Stimulated activated naive CD4-positive, alpha-beta T cell (primary cell): ENCODE results near the gene FGF21.
A peak's percentile ranks its signal among the peaks of the same experiment; 100 is the strongest.
"Not testable (repeated sequence)": the region's sequence is repeated elsewhere in the genome, so short reads cannot be mapped to it uniquely, and the experiment has no call there.

ENCODE experiments used
- DNase-seq, 6 experiments: peaks; one replicate each; lab custom pipeline; 2025; lab: John Stamatoyannopoulos, UW

The FGF21 gene, protein sequence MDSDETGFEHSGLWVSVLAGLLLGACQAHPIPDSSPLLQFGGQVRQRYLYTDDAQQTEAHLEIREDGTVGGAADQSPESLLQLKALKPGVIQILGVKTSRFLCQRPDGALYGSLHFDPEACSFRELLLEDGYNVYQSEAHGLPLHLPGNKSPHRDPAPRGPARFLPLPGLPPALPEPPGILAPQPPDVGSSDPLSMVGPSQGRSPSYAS

DNA sequence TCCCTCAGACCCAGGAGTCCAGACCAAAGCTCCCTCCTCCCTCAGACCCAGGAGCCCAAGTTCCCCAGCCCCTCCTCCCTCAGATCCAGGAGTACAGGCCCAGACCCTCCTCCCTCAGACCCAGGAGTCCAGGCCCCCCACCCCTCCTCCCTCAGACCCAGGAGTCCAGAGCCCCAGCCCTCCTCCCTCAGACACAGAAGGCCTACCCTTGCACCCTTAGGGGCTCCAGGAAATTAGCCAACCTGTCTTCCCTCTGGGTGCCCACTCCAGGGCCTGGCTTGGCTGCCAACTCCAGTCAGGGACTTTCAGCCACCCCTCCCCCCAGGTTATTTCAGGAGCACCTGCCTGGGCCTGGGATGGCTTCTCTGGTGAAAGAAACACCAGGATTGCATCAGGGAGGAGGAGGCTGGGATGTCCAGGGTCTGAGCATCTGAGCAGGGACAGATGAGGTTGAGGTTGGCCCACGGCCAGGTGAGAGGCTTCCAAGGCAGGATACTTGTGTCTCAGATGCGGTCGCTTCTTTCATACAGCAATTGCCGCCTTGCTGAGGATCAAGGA lies at the start of gene FGF21:
TSS of gene FGF21 (plus strand) at position 441 of the 558 bp plus-strand sequence. CDS start 713 bp downstream, outside the sequence.
- DNase-seq = no peak

DNA sequence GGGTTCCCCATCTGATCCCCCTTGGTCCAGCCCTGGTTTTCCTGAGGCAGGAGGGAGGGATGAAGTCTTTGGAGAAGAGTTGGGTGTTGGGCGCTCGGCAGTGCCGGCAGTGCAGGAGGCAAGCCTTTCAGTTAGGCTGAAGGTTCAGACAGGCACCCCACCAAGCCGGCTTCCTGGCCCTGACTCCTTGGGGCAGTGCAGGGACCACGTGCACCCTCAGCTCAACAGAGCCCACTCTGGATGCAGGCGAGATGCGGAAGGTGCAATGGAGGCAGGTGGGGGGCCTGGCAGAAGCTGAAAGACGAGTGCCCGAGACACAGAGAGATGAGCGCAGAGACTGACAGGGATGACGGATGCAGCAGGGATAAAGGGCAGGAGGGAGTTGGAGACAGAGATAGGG lies 46.9 kb upstream of the FGF21 start:
- DNase-seq = no peak

DNA sequence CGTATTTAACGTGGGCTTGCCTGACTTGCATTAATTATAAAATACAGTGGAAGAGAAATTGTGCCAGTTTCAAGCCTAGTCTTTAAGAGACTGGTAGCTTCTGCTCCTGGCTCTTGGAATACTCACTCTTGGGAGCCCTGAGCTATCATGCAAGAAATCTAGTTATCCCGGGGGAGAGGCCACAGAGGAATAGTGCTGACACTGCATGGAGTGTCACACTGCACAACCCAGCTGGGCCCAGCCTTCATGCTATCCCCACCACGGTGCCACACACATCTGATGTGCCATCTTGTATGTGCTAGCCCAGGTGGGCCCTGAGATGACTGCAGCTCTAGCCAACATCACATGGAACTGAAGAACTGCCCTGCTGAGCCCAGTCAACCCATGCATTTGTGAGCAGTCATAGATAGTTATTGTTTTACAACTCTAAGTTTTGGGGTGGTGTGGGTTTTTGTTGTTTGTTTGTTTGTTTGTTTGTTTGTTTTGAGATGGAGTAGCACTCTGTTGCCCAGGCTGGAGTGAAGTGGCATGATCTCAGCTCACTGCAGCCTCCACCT lies 44.1 kb upstream of the FGF21 start:
- DNase-seq = no peak

DNA sequence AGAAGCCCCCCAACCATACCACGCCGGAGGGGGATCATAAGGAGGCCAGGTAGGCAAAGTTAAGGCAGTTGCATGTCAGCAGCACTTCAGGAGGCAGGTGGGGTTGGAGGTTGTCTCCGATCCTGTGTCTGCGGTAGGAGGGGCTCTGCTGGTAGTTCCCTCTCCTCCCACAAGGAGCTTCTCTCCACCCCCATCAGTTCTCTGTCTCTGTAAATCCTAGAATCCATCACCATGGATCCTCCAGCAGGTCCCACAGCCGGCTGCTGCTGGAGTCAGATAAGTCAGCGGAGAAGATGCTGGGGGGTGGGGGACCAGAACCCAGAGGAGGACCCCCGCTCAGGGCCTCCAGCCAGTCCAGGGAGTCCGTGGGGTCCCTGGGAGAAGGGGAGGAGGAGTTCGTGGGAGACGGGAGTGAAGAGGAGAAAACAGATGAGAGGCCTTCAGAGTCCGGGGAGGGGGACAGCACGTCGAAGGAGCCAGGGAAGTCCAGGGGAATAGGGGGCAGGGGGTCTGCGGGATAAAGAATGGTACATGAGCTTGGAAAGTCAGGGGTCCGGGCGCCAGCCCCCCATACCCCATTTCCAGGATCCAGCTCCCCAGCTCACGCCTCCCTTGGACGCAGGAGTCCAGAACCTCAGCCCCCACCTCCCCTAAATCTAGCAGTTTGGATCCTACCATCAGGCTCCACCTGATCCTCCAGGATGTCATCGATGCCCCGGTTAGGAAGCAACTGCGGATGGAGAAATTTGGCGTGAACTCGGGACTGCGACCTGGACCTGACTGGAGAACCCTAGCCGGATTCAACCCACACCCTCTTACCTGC lies 42.1 kb upstream of the FGF21 start:
- DNase-seq = no peak

DNA sequence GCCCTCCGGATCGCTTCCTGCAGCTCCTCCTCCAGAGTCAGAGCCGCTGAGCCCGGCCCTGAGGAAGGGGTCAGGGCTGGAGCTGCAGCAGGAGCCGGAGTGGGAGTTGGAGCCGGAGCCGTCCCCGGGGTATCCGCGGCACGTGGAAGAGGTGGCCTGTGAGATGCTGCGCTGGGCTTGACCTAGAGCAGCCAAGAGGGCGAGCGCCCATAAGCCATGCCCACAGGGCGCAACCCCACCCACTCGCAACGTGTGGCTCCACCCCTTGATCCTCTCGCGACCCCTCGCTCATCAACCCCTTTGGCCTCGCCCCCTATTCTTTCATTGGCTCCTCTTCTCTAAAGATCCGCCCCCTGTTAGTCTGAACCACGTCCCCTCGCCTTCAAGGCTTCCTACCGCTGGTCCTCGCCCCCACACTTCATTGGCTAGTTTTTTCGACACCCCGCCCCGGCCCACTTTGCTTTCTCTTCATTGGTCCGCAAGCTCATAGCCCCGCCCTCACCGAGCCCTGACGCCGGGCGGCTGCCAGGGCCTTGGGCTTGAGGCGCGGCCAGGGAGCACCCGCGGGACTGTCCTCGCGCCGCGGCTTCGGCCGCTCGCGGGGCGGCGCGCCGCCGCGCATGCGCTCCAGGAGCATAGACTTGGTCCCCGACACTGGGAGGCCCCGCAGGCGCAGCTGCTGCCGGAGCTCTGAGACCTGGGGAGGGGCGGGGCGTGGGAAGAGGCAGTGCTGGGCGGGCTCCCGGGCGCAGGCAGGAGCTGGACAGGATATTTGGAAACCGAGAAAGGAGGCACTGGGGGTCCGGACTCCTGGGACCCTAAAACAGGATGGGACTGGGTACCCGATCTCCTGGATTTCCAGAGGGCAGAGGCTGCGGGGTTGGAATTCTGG lies 41.2 kb upstream of the FGF21 start:
- peak; percentile 92 to 97 (median 95) for DNase-seq

DNA sequence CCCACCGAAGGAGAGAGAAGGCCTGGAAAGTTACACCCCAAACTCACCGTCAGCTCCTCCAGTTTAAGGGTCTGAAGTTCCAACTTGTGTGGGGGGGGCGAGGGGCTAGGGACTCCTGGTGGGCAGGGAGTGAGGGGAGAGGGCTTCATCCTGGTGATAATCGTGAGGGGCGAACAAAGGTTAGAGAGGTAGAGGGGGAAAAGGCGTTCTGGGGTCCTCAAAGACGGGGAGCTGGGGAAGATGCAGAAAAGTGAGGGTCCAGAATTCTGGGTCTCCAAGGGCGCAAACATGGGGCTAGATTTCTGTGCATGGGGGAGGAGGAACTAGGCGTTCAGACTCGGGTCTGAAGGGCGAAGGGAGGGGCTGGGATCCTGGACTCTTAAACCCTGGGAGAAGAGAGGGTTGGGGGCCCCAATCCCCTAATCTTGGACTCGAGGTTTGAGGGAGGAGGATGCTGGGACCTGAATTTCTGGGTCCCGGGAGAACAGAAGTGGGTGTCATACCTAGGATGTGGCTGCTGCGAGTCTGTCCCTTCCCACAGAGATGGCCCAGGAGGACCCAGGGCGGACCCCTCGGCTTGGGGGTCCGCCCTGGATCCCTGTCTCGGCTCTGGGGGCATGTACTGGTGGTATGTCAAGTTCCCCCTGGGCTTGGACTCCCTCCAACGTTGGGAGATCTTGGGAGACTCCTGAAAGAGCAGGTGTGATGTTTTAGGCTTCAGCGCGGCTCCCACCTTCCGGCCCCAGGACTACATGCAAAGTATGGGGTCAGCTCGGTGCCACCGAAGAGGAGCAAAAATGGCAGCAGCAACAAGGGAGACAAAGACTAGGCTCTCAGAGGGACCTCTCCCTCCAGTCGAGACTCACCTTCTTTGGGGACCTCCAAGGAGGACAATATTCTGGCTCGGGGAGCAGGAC lies 40.3 kb upstream of the FGF21 start:
- no peak for DNase-seq

DNA sequence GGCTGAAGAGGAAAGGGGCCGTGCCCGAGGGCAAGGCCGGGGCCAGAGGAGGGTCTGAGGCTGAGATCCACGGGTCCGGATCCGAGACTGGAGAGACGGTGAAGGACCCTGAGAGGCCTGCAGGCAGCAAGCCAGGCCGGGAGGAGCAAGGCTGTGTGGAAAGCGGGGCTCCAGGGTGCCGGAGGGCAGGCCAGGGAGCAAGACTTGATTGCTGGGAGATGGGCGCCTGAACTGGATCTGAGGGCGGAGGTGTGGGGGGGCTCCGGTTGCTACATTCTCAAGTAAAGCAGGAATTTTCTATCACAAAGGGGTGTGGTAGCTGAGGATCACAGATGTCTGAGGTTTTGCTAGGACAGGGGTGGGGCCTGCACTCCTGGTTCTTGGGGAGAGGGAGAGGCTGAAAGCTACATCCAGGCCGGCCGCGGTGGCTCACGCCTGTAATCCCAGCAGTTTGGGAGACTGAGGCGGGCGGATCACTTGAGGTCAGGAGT lies 39.6 kb upstream of the FGF21 start:
- DNase-seq = no peak

DNA sequence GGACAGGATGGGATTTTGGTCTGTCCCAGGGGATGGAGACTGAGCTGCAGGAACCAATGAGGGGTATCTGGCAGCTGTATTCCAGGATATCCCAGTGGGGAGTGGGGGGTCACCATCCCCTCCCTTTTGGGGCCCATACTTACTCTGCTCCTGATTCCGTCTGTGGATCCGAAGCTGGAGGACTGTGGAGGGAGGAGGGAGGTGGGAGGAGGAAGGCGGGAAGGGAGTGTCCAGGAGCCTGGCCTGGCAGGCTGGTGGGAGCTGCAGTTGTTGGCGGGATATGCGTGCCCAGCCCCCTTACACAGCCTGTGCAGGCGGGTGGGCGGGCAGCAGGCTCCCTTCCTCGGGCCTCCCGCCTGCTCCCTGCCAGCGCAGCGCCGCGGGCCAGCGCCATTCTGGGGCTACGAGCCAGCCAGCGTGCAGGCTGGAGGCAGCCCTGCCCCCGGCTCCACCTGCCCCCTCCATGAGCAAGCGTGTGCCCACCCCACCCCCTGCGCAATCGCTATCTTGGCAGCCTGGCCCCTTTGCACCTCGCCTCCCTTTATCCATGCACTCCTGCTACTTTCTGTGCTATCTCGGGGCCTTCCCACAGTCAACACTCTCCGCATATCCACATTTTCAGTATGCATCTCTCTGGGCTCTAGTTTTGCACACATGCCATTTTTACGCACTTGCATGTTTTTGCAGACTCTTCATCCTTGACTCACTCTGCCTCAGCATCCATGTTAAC lies 38.6 kb upstream of the FGF21 start:
- DNase-seq = no peak

DNA sequence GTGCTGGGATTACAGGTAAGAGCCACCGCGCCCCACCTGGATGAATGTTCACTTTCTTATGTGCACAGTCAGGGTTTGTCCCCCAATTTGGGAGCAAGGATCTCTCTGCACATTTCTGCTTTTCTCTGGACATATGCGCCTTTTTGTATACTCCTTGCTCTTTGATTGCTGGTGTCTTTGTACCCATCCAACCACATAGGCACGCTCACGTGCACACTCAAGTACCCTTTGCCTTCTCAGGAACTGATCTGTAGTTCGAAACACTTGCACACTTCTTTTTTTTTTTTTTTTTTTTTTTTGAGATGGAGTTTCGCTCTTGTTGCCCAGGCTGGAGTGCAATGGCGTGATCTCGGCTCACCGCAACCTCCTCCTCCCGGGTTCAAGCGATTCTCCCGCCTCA lies 37.2 kb upstream of the FGF21 start:
- DNase-seq = not testable (repeated sequence)

DNA sequence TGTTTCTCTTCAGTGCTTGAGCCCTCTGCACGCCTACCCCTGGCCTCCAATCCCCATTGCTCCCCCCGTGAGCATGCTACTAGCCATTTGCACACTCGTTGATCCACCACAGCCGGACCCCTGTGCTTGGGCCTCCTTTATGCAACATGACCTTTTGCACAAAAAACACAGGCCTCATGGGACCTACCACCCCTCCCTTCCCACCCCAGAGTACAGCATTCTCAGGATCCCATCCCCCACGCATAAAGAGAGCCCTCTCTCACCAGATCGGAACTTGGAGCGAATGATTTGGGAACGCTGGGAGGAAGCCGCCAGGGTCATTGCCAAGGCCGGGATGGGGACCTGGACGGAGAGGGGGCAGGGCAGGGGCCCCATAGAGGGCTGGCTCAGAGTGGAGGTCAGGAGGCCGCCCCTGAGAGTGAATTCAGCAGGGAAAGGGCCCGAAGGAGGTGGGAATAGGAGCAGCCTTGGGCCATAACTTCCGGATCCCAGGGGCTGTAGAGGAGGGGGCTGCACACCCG lies 36.6 kb upstream of the FGF21 start:
- DNase-seq = no peak

DNA sequence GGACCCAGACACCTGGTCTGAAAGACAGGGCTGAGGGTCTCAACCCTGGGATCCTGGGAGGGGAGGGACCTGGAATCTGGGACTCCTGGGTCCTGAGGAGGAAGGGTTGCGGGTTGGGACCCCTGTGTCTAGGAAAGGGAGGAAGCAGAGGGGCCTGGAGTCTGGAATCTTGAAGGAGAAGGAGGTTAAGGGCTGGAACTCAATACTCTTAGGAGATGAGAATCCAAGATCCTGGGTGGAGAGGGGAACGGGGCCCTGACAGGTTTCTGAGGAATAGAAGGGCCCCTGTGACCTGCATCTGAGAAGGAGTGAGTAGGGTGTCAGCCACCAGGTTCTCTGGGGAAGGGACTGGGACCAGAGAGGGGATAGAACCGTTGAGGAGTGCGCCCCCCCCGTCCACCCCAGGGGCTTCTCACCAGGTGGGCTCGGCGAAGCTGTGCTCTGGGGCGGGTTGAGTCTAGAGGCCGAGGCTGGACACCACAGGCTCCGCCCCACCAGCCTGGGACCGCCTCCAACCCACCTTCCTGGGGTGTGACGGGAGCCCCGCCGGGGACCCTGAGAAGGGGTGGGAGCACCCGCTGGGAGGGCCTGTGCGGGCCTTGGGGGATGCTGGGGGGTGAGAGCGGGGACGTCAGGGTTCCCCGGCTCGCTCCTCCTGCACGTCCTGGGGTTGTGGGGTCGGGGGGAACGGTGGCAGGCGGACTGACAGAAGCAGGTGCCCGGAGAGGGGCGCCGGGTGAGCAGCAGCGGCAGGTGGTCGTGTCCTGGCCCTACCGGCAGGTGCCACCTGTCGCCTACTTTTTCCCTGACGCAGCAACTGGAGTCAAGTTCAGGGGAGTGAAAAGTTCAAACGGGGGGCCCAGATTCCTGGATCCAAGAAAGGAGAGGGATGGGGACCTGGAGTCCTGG lies 35.8 kb upstream of the FGF21 start, which contains the start of gene MAMSTR:
TSS of gene MAMSTR (minus strand) at position 463 of the 909 bp plus-strand sequence. CDS start 694 bp downstream, outside the sequence.
- no peak for DNase-seq

DNA sequence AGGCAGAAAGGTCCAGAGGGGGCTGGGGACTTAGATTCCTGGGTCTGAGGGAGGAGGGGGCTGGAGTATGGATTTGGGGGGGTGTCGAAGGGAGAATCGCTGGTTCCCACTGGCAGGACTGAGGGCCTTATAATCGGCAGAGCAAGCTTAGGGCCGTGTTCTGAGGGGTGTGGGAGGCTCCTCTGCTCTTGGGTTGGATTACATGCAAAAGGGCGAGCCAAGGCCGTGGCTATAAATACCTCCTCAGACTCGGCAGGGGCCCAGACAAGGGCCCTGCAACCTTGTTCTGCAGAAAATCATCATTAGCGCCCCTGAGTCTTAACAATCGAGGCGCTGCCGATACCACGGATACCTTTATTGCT lies 35.1 kb upstream of the FGF21 start:
- no peak for DNase-seq

DNA sequence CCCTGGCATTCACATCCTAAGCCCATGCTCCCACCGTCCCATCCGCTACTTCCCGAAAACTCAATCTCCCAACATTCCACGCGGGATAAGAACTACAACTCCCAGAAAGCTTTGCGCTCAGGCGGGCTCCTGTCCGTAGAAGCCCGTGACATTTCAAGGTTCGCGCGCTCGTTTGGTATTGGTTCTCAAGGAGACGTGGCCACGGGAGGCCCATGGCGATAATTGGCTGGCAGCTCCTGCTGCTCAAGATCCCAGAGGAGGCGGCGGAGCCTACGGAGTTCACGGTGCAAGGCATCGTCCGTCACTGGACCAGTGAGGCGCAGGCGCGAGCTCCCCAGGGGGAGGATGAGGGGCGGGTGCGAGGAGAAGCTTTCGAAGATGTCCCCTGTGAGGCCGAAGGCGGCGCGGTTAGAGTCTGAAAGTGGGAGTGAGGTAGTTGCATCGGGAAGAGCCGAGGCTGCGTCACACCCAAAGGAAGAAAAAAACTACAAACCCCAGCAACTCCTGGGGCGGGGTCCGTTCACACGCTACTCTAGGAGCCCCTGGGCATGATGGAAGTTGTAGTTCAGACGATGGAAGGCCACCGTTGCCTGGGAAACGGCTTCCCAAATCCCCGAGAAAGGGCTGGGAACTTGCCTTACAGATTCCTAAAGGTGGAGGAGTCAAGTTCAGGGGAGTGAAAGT lies 34.6 kb upstream of the FGF21 start:
- peak; percentile 83 to 97 (median 88) for DNase-seq

DNA sequence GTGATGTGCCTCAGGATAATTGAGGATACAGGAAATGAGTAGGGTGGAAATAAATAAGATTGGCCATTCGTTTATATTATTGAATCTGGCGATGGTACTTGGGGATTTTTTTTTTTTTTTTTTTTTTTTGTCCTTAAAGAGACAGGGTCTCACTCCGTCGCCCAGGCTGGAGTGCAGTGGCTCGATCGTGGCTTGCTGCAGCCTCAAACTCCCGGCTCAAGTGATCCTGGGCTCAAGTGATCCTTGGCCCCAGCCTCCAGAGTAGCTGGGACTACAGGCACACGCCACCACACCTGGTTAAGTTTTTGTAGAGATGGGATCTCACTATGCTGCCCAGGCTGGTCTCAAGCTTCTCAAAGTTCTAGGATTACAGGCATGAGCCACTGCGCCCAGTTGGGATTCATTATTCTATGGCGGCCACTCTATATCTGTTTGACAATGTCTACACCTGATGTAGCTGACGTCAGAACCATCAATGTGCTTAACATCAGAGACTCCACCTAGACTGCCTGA lies 33.1 kb upstream of the FGF21 start:
- no peak for DNase-seq

DNA sequence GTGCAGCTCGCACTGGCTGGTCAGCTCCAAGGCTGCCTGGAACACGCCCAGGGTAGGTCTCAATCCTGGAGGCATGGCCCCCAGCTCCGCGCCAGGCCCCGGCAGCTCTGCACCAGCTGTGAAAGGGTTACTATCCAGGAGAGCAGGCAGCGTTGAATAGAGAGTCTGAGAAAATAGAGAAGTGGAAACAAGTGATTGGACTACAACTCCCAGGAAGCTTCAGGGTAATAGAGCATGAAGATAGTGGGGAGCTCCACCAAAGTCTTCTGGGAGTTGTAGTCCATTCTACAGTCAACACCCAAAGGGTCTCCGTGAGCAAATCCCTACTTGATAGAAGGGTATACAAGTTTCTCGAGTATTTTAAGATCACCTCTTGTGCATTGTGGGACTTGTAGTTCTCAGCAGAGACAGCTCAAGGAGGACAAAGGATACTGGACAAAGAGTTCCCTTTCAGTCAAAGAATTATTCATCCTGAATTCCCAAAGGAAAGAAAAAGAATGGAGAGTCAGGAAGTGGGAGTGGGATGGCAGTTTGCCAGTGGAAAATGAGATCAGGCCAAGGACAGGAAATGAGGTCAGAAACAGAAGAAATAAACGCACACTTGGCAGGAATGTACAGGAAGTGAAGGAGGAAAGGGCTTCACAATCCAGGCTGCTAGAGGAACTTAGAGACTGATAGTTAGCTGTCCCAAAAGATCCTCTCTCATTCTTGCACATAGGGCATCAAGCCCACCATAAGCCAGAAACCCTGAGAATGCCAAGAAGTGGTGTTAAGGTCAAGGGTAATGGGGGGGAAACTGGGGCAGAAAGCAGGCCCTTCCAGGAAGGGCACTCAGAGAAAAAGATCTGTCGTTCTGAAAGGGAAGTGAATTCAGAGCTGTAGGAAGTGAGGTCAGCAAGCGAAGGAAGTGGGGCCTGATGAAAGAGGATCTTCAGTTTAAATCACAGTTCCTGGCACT lies 30.2 kb upstream of the FGF21 start:
- peak; percentile 15 to 81 (median 44) for DNase-seq

DNA sequence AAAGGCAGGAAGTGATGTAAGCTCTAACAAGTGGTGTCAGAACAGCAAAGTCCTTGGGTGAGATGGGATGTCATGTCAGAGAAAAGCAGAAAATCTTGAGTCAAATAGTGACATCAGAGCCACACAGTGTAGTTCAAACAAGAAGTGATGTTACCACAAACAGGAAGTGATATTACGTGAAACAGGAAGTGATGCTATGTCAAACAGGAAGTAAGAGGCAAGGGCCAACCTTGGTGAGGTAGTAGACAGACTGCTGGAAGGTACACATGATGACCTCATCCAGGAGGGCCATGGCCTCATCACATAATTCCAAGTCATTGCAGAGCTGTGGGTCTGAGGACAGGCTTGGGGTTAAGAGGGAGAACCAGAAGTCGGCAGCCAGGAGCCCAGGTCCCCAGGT lies 28.8 kb upstream of the FGF21 start:
- DNase-seq = peak in 3 of 6 experiments; percentile 52 to 59 (median 53)
